Vagina (tissue), 2 donors: Measurements from ENCODE around the gene ACTR3C. TPM values are rescaled to one million over a fixed set of nuclear protein-coding genes. Genes with fewer than 3 reads are reported as not detected.

ENCODE experiments used
- DNase-seq, 2 donors: peaks; one replicate each; pipeline ENCODE4 v3.0.0-alpha.2; 2017; ENCODE audit errors: extremely low spot score in 2 of 2
- H3K27ac ChIP-seq: fragments of 200-600 bp; sonication (generic); one replicate; pipeline ENCODE4 v1.5.1; 2019
- H3K27me3 ChIP-seq: fragments of 200-600 bp; sonication (generic); one replicate; pipeline ENCODE4 v1.5.1; 2019
- H3K36me3 ChIP-seq, 2 donors: fragments of 200-600 bp; sonication (generic); one replicate each; pipeline ENCODE4 v1.5.1; 2017 to 2019
- H3K4me1 ChIP-seq: fragments of 200-600 bp; sonication (generic); one replicate; pipeline ENCODE4 v1.5.1; 2019
- H3K4me3 ChIP-seq, 2 donors: fragments of 200-600 bp; sonication (generic); 1 replicate in 1 of 2; 2 replicates in 1 of 2; pipeline ENCODE4 v1.5.1; 2016 to 2019
- H3K9me3 ChIP-seq: fragments of 200-600 bp; sonication (generic); one replicate; pipeline ENCODE4 v1.5.1; 2019
- CTCF ChIP-seq, 3 experiments: fragments of 450-650 bp in 2 of 3; fragments of 200-600 bp in 1 of 3; sonication (generic) in 1 of 3; IDR thresholded peaks; one replicate each; pipeline ENCODE4 v1.5.1; 2017 to 2019; ENCODE audit warnings: antibody characterized with exemption in 3 of 3, mild to moderate bottlenecking in 2 of 3, moderate library complexity in 2 of 3
- POLR2A ChIP-seq, 2 donors: fragments of 450-650 bp; IDR thresholded peaks; one replicate each; pipeline ENCODE4 v1.6.1; 2017; ENCODE audit warnings: antibody characterized with exemption in 2 of 2, mild to moderate bottlenecking in 2 of 2, moderate library complexity in 2 of 2
- POLR2AphosphoS5 ChIP-seq, 2 donors: sonication (generic); formaldehyde crosslinking; IDR thresholded peaks; one replicate each; pipeline ENCODE4 v1.9.0; 2017; ENCODE audit warnings: antibody characterized with exemption in 2 of 2, mild to moderate bottlenecking in 2 of 2, low read depth in 1 of 2; ENCODE audit not compliant: insufficient read depth in 1 of 2
- intact Hi-C: fragments of 100-400 bp; cut with DNase I; formaldehyde crosslinking; loops from one replicate; pipeline ENCODE4 v1.15.1; 2023
- total RNA-seq: library from RNA; depleted of rRNA; stranded (reverse); fragments of >200 nt; gene quantifications from one replicate; pipeline ENCODE4 v1.2.3, GENCODE V29; 2016

ACTR3C gene
- total RNA-seq, 1 donor from 2014 or later = 24.1 TPM

GRCh38 chr7:150326657-150327268, 3.4 kb upstream of the ACTR3C start:
- peak in 1 of 2 donors; percentile 52 for DNase-seq
- no peak overlapping the region for H3K4me3 ChIP-seq
- no peaks in the 10 kb centered on the region for H3K36me3 ChIP-seq
- H3K4me1 ChIP-seq = peaks cover 29% of the 10 kb centered on the region
- intact Hi-C loops = no loop called here
- no peaks in the 10 kb centered on the region for H3K27me3 ChIP-seq
- no peak for TF ChIP-seq POLR2AphosphoS5 (IDR thresholded peaks at IDR 0.05; ENCODE audit: insufficient read depth in 1 of 2, low read depth in 1 of 2)
- no peak for TF ChIP-seq CTCF (IDR thresholded peaks at IDR 0.05)
- no peak for TF ChIP-seq POLR2A (IDR thresholded peaks at IDR 0.05)
- no peak overlapping the region for H3K27ac ChIP-seq
- no peaks in the 10 kb centered on the region for H3K9me3 ChIP-seq

DNA sequence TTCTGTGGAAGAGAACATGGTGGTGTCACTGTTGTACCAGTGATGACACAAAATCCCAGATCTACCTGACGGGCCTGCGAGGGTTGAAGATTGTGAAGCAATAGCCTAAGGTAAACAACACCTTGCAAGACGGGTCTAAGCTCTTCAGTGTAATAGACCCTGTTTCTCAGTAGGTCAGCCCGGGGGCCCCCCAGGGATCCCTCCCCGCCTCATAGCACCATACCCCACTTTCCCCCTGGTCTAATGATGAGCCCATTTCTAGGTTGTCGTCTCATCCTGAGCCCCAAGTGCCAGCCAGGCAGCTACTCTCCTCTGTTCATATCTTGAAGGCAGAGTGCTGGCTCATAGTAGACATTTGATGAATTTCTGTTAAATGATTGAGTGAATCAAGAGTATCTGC, 2.6 kb upstream of the ACTR3C start:
- no peak overlapping the region for H3K4me3 ChIP-seq
- no peaks in the 10 kb centered on the region for H3K9me3 ChIP-seq
- intact Hi-C loops = no loop called here
- TF ChIP-seq CTCF (IDR thresholded peaks at IDR 0.05) (no peak), POLR2A (IDR thresholded peaks at IDR 0.05) (no peak), POLR2AphosphoS5 (IDR thresholded peaks at IDR 0.05; ENCODE audit: insufficient read depth in 1 of 2, low read depth in 1 of 2) (no peak)
- no peak overlapping the region for H3K27ac ChIP-seq
- no peaks in the 10 kb centered on the region for H3K27me3 ChIP-seq
- peaks cover 35% of the 10 kb centered on the region for H3K4me1 ChIP-seq
- peak in 1 of 2 donors; percentile 58 for DNase-seq
- H3K36me3 ChIP-seq = no peaks in the 10 kb centered on the region

DNA sequence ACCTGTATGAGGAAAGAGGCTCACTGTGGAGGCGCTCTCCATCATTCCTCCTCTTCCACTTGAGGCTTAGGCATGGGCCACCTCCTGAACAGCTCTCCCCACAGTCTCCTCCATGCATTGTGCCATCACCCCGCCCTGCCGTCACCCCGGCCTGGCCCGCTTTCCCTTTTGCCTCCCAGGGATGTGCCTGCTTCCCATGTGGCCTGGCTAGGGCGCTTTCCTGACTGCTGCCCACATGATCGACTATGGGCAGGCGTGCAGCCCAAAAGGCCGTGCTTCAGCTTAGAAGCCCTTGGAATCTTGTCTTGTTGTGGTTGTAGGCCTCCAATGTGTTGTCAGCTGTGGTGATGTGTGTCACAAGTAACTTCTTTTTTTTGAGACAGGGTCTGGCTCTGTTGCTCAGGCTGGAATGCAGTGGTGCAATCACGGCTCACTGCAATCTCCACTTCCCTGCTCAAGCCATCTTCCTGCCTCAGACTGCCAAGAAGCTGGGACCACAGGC, 1.8 kb upstream of the ACTR3C start:
- Histone ChIP-seq H3K36me3 (no peaks in the 10 kb centered on the region), H3K4me1 (peaks cover 35% of the 10 kb centered on the region), H3K9me3 (no peaks in the 10 kb centered on the region), H3K27me3 (no peaks in the 10 kb centered on the region), H3K27ac (peak overlapping the region; percentile 96), H3K4me3 (no peak overlapping the region)
- intact Hi-C loops = no loop called here
- DNase-seq = peak in 1 of 2 donors; percentile 64
- TF ChIP-seq CTCF (IDR thresholded peaks at IDR 0.05) (no peak), POLR2AphosphoS5 (IDR thresholded peaks at IDR 0.05; ENCODE audit: insufficient read depth in 1 of 2, low read depth in 1 of 2) (peak in 1 of 2 donors; percentile 33), POLR2A (IDR thresholded peaks at IDR 0.05) (no peak)

- intact Hi-C loops = no loop called here
- Histone ChIP-seq H3K9me3 (no peaks in the 10 kb centered on the region), H3K36me3 (no peaks in the 10 kb centered on the region), H3K4me1 (peaks cover 35% of the 10 kb centered on the region), H3K27ac (peak overlapping the region; percentile 96), H3K27me3 (no peaks in the 10 kb centered on the region), H3K4me3 (peak overlapping the region; percentile 68 to 86)
- DNase-seq = peak in 1 of 2 donors; percentile 49
- TF ChIP-seq POLR2AphosphoS5 (IDR thresholded peaks at IDR 0.05; ENCODE audit: insufficient read depth in 1 of 2, low read depth in 1 of 2) = no peak
- TF ChIP-seq CTCF (IDR thresholded peaks at IDR 0.05) = no peak
- no peak for TF ChIP-seq POLR2A (IDR thresholded peaks at IDR 0.05)
Measured at GRCh38 chr7:150324373-150324961, 1.1 kb upstream of the ACTR3C start.
